Caco-2 (cell line): ENCODE measurements around the gene MRPS10. TPM values are rescaled to one million over a fixed set of nuclear protein-coding genes. Genes with fewer than 3 reads are reported as not detected.
"Not testable (repeated sequence)": the region's sequence is repeated elsewhere in the genome, so short reads cannot be mapped to it uniquely, and the experiment has no call there.

ENCODE experiments used
- BruUV-seq: library from RNA; stranded (reverse); fragments of 400-500 nt; replicated peaks from 2 replicates; lab custom pipeline; 2021; lab: Mats Ljungman, UMichigan
- CTCF ChIA-PET: fragments of 300-600 bp; sonication (Branson Sonifier 250); formaldehyde crosslinking; loops from one replicate; lab custom pipeline; 2022; ENCODE audit warnings: antibody characterized with exemption; lab: Charles Lee
- POLR2A ChIA-PET: fragments of 300-600 bp; sonication (Branson Sonifier 250); formaldehyde crosslinking; loops from one replicate; lab custom pipeline; 2022; ENCODE audit warnings: antibody characterized with exemption; lab: Charles Lee
- DNase-seq, 2 experiments: peaks; one replicate each; pipeline versions ENCODE4 v3.0.0 to v3.0.0-alpha.2; 2020 to 2022
- H3K27me3 ChIP-seq: replicated peaks from 2 replicates; pipeline ENCODE4 v1.6.0; 2011; ENCODE audit warnings: low read length; ENCODE audit not compliant: control insufficient read depth, insufficient read depth
- H3K36me3 ChIP-seq: 2 replicates; pipeline ENCODE4 v1.5.1; 2011; ENCODE audit warnings: low read length; ENCODE audit not compliant: control insufficient read depth, insufficient read depth
- H3K4me1 ChIP-seq: fragments of 250-450 bp; sonication (Bioruptor Pico); 2 replicates; pipeline ENCODE4 v1.5.1; 2020; ENCODE audit warnings: mild to moderate bottlenecking
- H3K4me3 ChIP-seq: 2 replicates; pipeline ENCODE4 v1.5.1; 2011; ENCODE audit warnings: low read depth, mild to moderate bottlenecking, control low read depth, low read length
- H3K9me3 ChIP-seq: fragments of 250-450 bp; sonication (Bioruptor Pico); 2 replicates; pipeline ENCODE4 v1.5.1; 2020; ENCODE audit warnings: mild to moderate bottlenecking, moderate library complexity
- H3K27ac Mint-ChIP-seq: one replicate; pipeline ENCODE4 v1.8.0; 2022; ENCODE audit warnings: mixed read lengths; ENCODE audit not compliant: unreplicated experiment
- H3K27me3 Mint-ChIP-seq: one replicate; pipeline ENCODE4 v1.8.0; 2022; ENCODE audit warnings: mixed read lengths; ENCODE audit not compliant: insufficient read depth, unreplicated experiment
- H3K36me3 Mint-ChIP-seq: one replicate; pipeline ENCODE4 v1.8.0; 2022; ENCODE audit warnings: mild to moderate bottlenecking, mixed read lengths; ENCODE audit not compliant: insufficient read depth, unreplicated experiment
- H3K4me1 Mint-ChIP-seq: one replicate; pipeline ENCODE4 v1.8.0; 2022; ENCODE audit warnings: low read depth, mixed read lengths; ENCODE audit not compliant: unreplicated experiment
- H3K4me3 Mint-ChIP-seq: one replicate; pipeline ENCODE4 v1.8.0; 2022; ENCODE audit warnings: mild to moderate bottlenecking, moderate library complexity, mixed read lengths; ENCODE audit not compliant: unreplicated experiment
- H3K9me3 Mint-ChIP-seq: one replicate; pipeline ENCODE4 v1.8.0; 2022; ENCODE audit warnings: mixed read lengths; ENCODE audit not compliant: unreplicated experiment
- intact Hi-C: fragments of 100-400 bp; cut with micrococcal nuclease; formaldehyde crosslinking; loops from one replicate; pipeline ENCODE4 v1.10.0; 2022; ENCODE audit not compliant: unreplicated experiment
- total RNA-seq: library from RNA; stranded (reverse); gene quantifications from 2 replicates; pipeline ENCODE4 v1.2.3, GENCODE V29; 2022
- TF ChIP-seq, protein P1 (sequence below), 2 experiments: fragments of 200-600 bp in 1 of 2; IDR thresholded peaks; 1 replicate in 1 of 2; 2 replicates in 1 of 2; pipeline versions ENCODE4 v1.5.1 to v1.8.0; 2011 to 2022; ENCODE audit warnings: antibody characterized with exemption in 1 of 2, control low read depth in 1 of 2, inconsistent platforms in 1 of 2, low read depth in 1 of 2, low read length in 1 of 2, mild to moderate bottlenecking in 1 of 2, moderate library complexity in 1 of 2; ENCODE audit not compliant: insufficient read depth in 1 of 2, severe bottlenecking in 1 of 2, unreplicated experiment in 1 of 2

MRPS10 gene
- total RNA-seq, 1 experiment from 2014 or later: 38.6 TPM

DNA sequence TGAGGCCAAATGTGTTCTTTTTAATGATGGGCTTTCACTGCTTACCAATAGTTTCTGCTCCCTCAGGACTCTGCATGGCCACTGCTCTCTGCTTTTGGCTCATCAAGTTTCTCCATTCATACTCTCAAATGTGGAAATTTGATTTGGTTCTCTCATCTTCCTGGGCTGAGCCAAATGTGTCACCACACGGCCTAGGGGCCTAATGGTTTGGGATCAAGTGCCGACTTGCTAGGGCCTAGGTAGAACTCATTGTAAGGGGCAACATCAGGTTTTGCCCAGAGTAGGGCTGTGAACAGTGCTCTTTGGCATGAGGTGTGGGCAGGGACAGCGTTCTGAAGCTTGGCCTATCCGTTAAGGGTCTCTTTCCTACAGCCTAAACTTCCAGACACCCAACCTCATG lies 3.9 kb upstream of the MRPS10 start:
- Histone ChIP-seq H3K4me3 (no peak overlapping the region), H3K9me3 (no peaks in the 10 kb centered on the region), H3K27me3 (no peaks in the 10 kb centered on the region), H3K4me1 (peaks cover 27% of the 10 kb centered on the region), H3K36me3 (no peaks in the 10 kb centered on the region)
- intact Hi-C loops: no loop called here
- TF ChIP-seq, protein P1, sequence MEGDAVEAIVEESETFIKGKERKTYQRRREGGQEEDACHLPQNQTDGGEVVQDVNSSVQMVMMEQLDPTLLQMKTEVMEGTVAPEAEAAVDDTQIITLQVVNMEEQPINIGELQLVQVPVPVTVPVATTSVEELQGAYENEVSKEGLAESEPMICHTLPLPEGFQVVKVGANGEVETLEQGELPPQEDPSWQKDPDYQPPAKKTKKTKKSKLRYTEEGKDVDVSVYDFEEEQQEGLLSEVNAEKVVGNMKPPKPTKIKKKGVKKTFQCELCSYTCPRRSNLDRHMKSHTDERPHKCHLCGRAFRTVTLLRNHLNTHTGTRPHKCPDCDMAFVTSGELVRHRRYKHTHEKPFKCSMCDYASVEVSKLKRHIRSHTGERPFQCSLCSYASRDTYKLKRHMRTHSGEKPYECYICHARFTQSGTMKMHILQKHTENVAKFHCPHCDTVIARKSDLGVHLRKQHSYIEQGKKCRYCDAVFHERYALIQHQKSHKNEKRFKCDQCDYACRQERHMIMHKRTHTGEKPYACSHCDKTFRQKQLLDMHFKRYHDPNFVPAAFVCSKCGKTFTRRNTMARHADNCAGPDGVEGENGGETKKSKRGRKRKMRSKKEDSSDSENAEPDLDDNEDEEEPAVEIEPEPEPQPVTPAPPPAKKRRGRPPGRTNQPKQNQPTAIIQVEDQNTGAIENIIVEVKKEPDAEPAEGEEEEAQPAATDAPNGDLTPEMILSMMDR (IDR thresholded peaks at IDR 0.05; ENCODE audit: insufficient read depth in 1 of 2, low read depth in 1 of 2, low read length in 1 of 2, severe bottlenecking in 1 of 2, unreplicated experiment in 1 of 2): no peak
- H3K36me3 Mint-ChIP-seq: peaks cover 11% of the 10 kb centered on the region
- H3K9me3 Mint-ChIP-seq: no peaks in the 10 kb centered on the region
- POLR2A ChIA-PET: interaction anchor here (0.6 kb wide), 2 partner anchors 79 to 83 kb away, joined by 3 read pairs; partner anchors contain the start of gene C6orf132
- peaks cover 11% of the 10 kb centered on the region for H3K4me1 Mint-ChIP-seq
- no TSS peak for BruUV-seq
- H3K27ac Mint-ChIP-seq: no peak overlapping the region
- no peaks in the 10 kb centered on the region for H3K27me3 Mint-ChIP-seq
- DNase-seq: no peak
- CTCF ChIA-PET: no interaction called here
- no peak overlapping the region for H3K4me3 Mint-ChIP-seq

DNA sequence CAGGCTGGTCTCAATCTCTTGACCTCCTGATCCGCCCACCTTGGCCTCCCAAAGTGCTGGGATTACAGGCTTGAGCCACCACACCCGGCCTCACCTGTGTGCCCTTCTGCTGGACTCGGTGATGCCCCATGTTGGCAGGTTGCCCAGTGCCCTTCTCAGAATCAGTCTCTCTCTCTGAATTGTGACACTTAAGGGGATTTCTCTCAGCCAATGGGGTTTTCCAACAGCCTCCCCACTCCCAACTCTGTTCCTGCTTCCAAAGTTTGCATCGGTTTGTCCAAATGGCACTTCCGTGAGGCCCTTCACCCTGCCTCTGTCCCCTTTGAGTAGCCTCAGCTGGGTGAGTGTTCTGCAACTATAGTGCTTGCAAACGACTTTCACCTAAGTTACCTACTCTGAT lies 3.1 kb upstream of the MRPS10 start:
- no peak for DNase-seq
- H3K4me3 ChIP-seq: no peak overlapping the region
- no peaks in the 10 kb centered on the region for H3K9me3 Mint-ChIP-seq
- TF ChIP-seq, protein P1 (IDR thresholded peaks at IDR 0.05; ENCODE audit: insufficient read depth in 1 of 2, low read depth in 1 of 2, low read length in 1 of 2, severe bottlenecking in 1 of 2, unreplicated experiment in 1 of 2): no peak
- BruUV-seq: no TSS peak
- no peak overlapping the region for H3K4me3 Mint-ChIP-seq
- no peaks in the 10 kb centered on the region for H3K27me3 Mint-ChIP-seq
- H3K36me3 ChIP-seq: no peaks in the 10 kb centered on the region
- no peaks in the 10 kb centered on the region for H3K9me3 ChIP-seq
- H3K4me1 Mint-ChIP-seq: peaks cover 5% of the 10 kb centered on the region
- no peak overlapping the region for H3K27ac Mint-ChIP-seq
- no peaks in the 10 kb centered on the region for H3K27me3 ChIP-seq
- ChIA-PET POLR2A (no interaction called here), CTCF (no interaction called here)
- H3K36me3 Mint-ChIP-seq: peaks cover 13% of the 10 kb centered on the region
- intact Hi-C loops: no loop called here
- peaks cover 21% of the 10 kb centered on the region for H3K4me1 ChIP-seq

DNA sequence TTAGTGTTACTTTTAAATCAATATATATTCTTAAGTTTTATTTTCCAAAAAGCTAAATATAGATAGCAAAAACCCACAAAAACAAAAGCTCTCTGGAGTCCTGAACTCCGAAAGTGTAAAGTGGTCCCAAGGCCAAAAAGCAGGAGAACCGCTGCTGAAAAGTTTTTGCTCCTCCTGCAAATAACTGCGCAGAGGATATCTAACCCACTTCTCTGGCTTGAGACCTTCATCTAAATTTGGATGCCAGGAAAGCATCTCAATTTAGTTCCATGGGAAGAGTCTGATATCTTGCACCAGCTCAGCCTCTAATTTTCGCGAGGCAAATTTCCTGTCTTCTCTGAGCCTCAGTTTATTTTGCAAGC lies 523 bp downstream of the MRPS10 start:
- CTCF ChIA-PET: interaction anchor here (0.8 kb wide), 2 partner anchors 50 to 80 kb away, joined by 4 to 5 read pairs; no protein-coding TSS in a partner anchor
- POLR2A ChIA-PET: interaction anchor here (0.6 to 0.8 kb wide), 2 partner anchors 12 to 75 kb away, joined by 4 to 9 read pairs; partner anchors contain the start of gene C6orf132
- Mint-ChIP-seq H3K27me3 (no peaks in the 10 kb centered on the region), H3K27ac (peak overlapping the region; percentile 99), H3K4me3 (peak overlapping the region; percentile 99), H3K9me3 (no peaks in the 10 kb centered on the region), H3K4me1 (no peaks in the 10 kb centered on the region), H3K36me3 (peaks cover 38% of the 10 kb centered on the region)
- BruUV-seq: TSS peak; percentile 75
- H3K4me3 ChIP-seq: peak overlapping the region; percentile 87
- DNase-seq: no peak
- peaks cover 7% of the 10 kb centered on the region for H3K4me1 ChIP-seq
- TF ChIP-seq, protein P1 (IDR thresholded peaks at IDR 0.05; ENCODE audit: insufficient read depth in 1 of 2, low read depth in 1 of 2, low read length in 1 of 2, severe bottlenecking in 1 of 2, unreplicated experiment in 1 of 2): no peak
- H3K9me3 ChIP-seq: no peaks in the 10 kb centered on the region
- no peaks in the 10 kb centered on the region for H3K36me3 ChIP-seq
- H3K27me3 ChIP-seq: no peaks in the 10 kb centered on the region
- intact Hi-C loops: loop anchor here (1.0 to 2.0 kb wide), 2 partner anchors 10 to 74 kb away; partner anchors contain the start of gene C6orf132

DNA sequence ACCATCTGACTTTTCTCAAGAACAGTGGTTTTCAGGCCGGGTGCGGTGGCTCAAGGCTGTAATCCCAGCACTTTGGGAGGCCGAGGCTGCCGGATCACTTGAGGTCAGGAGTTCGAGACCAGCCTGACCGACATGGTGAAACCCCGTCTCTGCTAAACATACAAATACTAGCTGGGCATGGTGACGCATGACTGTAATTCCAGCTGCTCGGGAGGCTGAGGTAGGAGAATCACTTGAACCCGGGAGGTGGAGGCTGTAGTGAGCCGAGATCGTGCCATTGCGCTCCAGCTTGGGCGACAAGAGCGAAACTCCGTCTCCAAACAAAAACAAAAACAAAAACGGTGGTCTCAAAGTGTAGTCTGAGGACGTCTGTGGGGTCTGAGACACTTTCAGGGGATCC lies 1.2 kb downstream of the MRPS10 start:
- H3K9me3 Mint-ChIP-seq, BruUV-seq, H3K4me3 ChIP-seq, H3K9me3 ChIP-seq, H3K27me3 ChIP-seq, DNase-seq, H3K4me1 ChIP-seq, H3K36me3 ChIP-seq, H3K27ac Mint-ChIP-seq, H3K27me3 Mint-ChIP-seq, POLR2A ChIA-PET, H3K4me1 Mint-ChIP-seq: not testable (repeated sequence)
- intact Hi-C loops: loop anchor here (2.0 kb wide), 1 partner anchor 74 kb away; the partner anchor contains the start of gene C6orf132
- Mint-ChIP-seq H3K4me3 (peak overlapping the region; percentile 99), H3K36me3 (peaks cover 34% of the 10 kb centered on the region)
- CTCF ChIA-PET: interaction anchor here (0.6 to 0.8 kb wide), 2 partner anchors 50 to 166 kb away, joined by 4 to 5 read pairs; partner anchors contain the start of gene TAF8
